ENCODE results near the gene JPH3. TPM values are rescaled to one million over a fixed set of nuclear protein-coding genes. Genes with fewer than 3 reads are reported as not detected.

JPH3 gene
- under 1 TPM; 0.18 to 0.39 TPM for total RNA-seq
- long read RNA-seq, partial matches to known transcripts = 0 of 1 reads
- long read RNA-seq, other reads (novel, unspliced or antisense) = 1 of 1 reads

- intact Hi-C loops (cut with DNase I, micrococcal nuclease) = no loop called here
- no peak for DNase-seq
Measured at GRCh38 chr16:87602001-87602775, at the start of gene JPH3. TSS of gene JPH3 (plus strand) at chr16:87602508. CDS start at chr16:87603147, 639 bp downstream.

GRCh38 chr16:87552772-87553573 is 49.3 kb upstream of the JPH3 start:
- DNase-seq (no peak), ATAC-seq (no peak)
- intact Hi-C loops (cut with DNase I, micrococcal nuclease) = no loop called here

More at GRCh38 chr16:87602001-87602775, at the start of gene JPH3:
- ATAC-seq = no peak

- ATAC-seq (no peak), DNase-seq (no peak)
- intact Hi-C loops (cut with DNase I, micrococcal nuclease) = no loop called here
Measured at GRCh38 chr16:87554754-87555427, 47.4 kb upstream of the JPH3 start.

GRCh38 chr16:87555647-87556046 is 46.7 kb upstream of the JPH3 start:
- DNase-seq (no peak), ATAC-seq (no peak)
- intact Hi-C loops (cut with DNase I, micrococcal nuclease) = no loop called here

- DNase-seq (no peak), ATAC-seq (no peak)
- intact Hi-C loops (cut with DNase I, micrococcal nuclease) = no loop called here
Measured at GRCh38 chr16:87556941-87557459, 45.3 kb upstream of the JPH3 start.

GRCh38 chr16:87558682-87559081 is 43.6 kb upstream of the JPH3 start:
- no peak for DNase-seq
- ATAC-seq = no peak
- intact Hi-C loops (cut with DNase I, micrococcal nuclease) = no loop called here

GRCh38 chr16:87559945-87560344 is 42.4 kb upstream of the JPH3 start:
- intact Hi-C loops (cut with DNase I, micrococcal nuclease) = loop anchor here in 1 of 2 donors (10.0 kb wide), 1 partner anchor 155 kb away; no protein-coding TSS in a partner anchor
- ATAC-seq = no peak
- DNase-seq = no peak

GRCh38 chr16:87560428-87561199 is 41.7 kb upstream of the JPH3 start:
- peak; percentile 96 for ATAC-seq
- peak; percentile 47 to 64 for DNase-seq

GRCh38 chr16:87561200-87562105 is 40.9 kb upstream of the JPH3 start:
- intact Hi-C loops (cut with DNase I, micrococcal nuclease) = loop anchor here in 1 of 2 donors (10.0 kb wide), 1 partner anchor 157 kb away; no protein-coding TSS in a partner anchor
- ATAC-seq (no peak), DNase-seq (no peak)

More at GRCh38 chr16:87560428-87561199, 41.7 kb upstream of the JPH3 start:
- intact Hi-C loops (cut with DNase I, micrococcal nuclease) = loop anchor here in 1 of 2 donors (10.0 kb wide), 1 partner anchor 156 kb away; no protein-coding TSS in a partner anchor

- DNase-seq (no peak), ATAC-seq (no peak)
- intact Hi-C loops (cut with DNase I, micrococcal nuclease) = loop anchor here in 1 of 2 donors (10.0 kb wide), 1 partner anchor 157 kb away; no protein-coding TSS in a partner anchor
Measured at GRCh38 chr16:87562201-87562600, 40.1 kb upstream of the JPH3 start.

- ATAC-seq (no peak), DNase-seq (no peak)
- intact Hi-C loops (cut with DNase I, micrococcal nuclease) = loop anchor here in 1 of 2 donors (10.0 kb wide), 1 partner anchor 158 kb away; no protein-coding TSS in a partner anchor
Measured at GRCh38 chr16:87563022-87563421, 39.3 kb upstream of the JPH3 start.

GRCh38 chr16:87563714-87564523 is 38.4 kb upstream of the JPH3 start:
- DNase-seq (no peak), ATAC-seq (no peak)
- intact Hi-C loops (cut with DNase I, micrococcal nuclease) = loop anchor here in 1 of 2 donors (10.0 kb wide), 1 partner anchor 159 kb away; no protein-coding TSS in a partner anchor

- intact Hi-C loops (cut with DNase I, micrococcal nuclease) = loop anchor here in 1 of 2 donors (10.0 kb wide), 1 partner anchor 160 kb away; no protein-coding TSS in a partner anchor
- ATAC-seq = no peak
- no peak for DNase-seq
Measured at GRCh38 chr16:87564524-87564778, 37.9 kb upstream of the JPH3 start.

GRCh38 chr16:87569601-87570571 is 32.4 kb upstream of the JPH3 start:
- no peak for DNase-seq
- ATAC-seq = no peak
- intact Hi-C loops (cut with DNase I, micrococcal nuclease) = loop anchor here in 1 of 2 donors (10.0 kb wide), 1 partner anchor 165 kb away; no protein-coding TSS in a partner anchor

- DNase-seq (no peak), ATAC-seq (peak; percentile 41)
- intact Hi-C loops (cut with DNase I, micrococcal nuclease) = no loop called here
Measured at GRCh38 chr16:87570572-87570937, 31.8 kb upstream of the JPH3 start.

Measured in left colon (tissue), 2 donors.